Ectodermal cell (in vitro differentiated cells): ENCODE data around the gene CDKL2.
"Not testable (repeated sequence)": the region's sequence is repeated elsewhere in the genome, so short reads cannot be mapped to it uniquely, and the experiment has no call there.

Source experiments
- H3K27ac ChIP-seq: 2 replicates; pipeline ENCODE4 v1.7.0; 2013; ENCODE audit warnings: mild to moderate bottlenecking, low read depth, low read length; ENCODE audit not compliant: insufficient read depth, poor library complexity, severe bottlenecking
- H3K27me3 ChIP-seq: 2 replicates; pipeline ENCODE4 v1.7.0; 2013; ENCODE audit warnings: mild to moderate bottlenecking, low read length; ENCODE audit not compliant: insufficient read depth, control insufficient read depth, poor library complexity, severe bottlenecking
- H3K36me3 ChIP-seq: one replicate; pipeline ENCODE4 v1.7.0; 2013; ENCODE audit warnings: low read length; ENCODE audit not compliant: control insufficient read depth, insufficient read depth
- H3K4me1 ChIP-seq: one replicate; pipeline ENCODE4 v1.7.0; 2013; ENCODE audit warnings: low read length; ENCODE audit not compliant: control insufficient read depth, insufficient read depth
- H3K4me3 ChIP-seq: 2 replicates; pipeline ENCODE4 v1.7.0; 2013; ENCODE audit warnings: low read depth, low read length, control low read depth; ENCODE audit not compliant: insufficient read depth
- H3K9me3 ChIP-seq: 2 replicates; pipeline ENCODE4 v1.7.0; 2013; ENCODE audit warnings: mild to moderate bottlenecking, low read length, moderate library complexity; ENCODE audit not compliant: control insufficient read depth
- WGBS, 2 experiments: methylation state at CpG; one replicate each; pipeline ENCODE4 v1.1.7; 2013; ENCODE audit warnings: missing lambda C conversion rate in 2 of 2; 5-methylcytosine and 5-hydroxymethylcytosine counted together

The CDKL2 gene

GRCh38 chr4:75667636-75668035 lies 37.3 kb upstream of the CDKL2 start:
- not testable (repeated sequence) for H3K9me3 ChIP-seq, H3K4me3 ChIP-seq, H3K27me3 ChIP-seq, H3K36me3 ChIP-seq, H3K27ac ChIP-seq
- 85 to 87% methylated on average over 7 of the region's 7 CpGs for WGBS, 2 experiments
- H3K4me1 ChIP-seq: peaks cover 13% of the 10 kb centered on the region

- no peaks in the 10 kb centered on the region for H3K9me3 ChIP-seq
- H3K27ac ChIP-seq: no peak overlapping the region
- WGBS, 2 experiments: 89 to 92% methylated on average over 2 to 4 of the region's 4 CpGs
- H3K4me3 ChIP-seq: no peak overlapping the region
- no peaks in the 10 kb centered on the region for H3K27me3 ChIP-seq
- no peaks in the 10 kb centered on the region for H3K36me3 ChIP-seq
- peaks cover 8% of the 10 kb centered on the region for H3K4me1 ChIP-seq
Observed at GRCh38 chr4:75666299-75666698, 36.0 kb upstream of the CDKL2 start.

GRCh38 chr4:75664604-75665003 lies 34.3 kb upstream of the CDKL2 start:
- not testable (repeated sequence) for H3K36me3 ChIP-seq, H3K27ac ChIP-seq, H3K4me1 ChIP-seq, H3K4me3 ChIP-seq, H3K27me3 ChIP-seq, H3K9me3 ChIP-seq
- 92 to 93% methylated on average over 3 of the region's 3 CpGs for WGBS, 2 experiments

- Histone ChIP-seq H3K36me3 (peaks cover 8% of the 10 kb centered on the region), H3K27me3 (no peaks in the 10 kb centered on the region), H3K4me3 (no peak overlapping the region), H3K9me3 (no peaks in the 10 kb centered on the region), H3K27ac (no peak overlapping the region), H3K4me1 (no peaks in the 10 kb centered on the region)
- 84 to 89% methylated on average over 2 of the region's 2 CpGs for WGBS, 2 experiments
Observed at GRCh38 chr4:75662626-75663025, 32.3 kb upstream of the CDKL2 start.

- H3K36me3 ChIP-seq: peaks cover 11% of the 10 kb centered on the region
- no peak overlapping the region for H3K4me3 ChIP-seq
- H3K9me3 ChIP-seq: no peaks in the 10 kb centered on the region
- H3K4me1 ChIP-seq: no peaks in the 10 kb centered on the region
- H3K27me3 ChIP-seq: no peaks in the 10 kb centered on the region
- H3K27ac ChIP-seq: no peak overlapping the region
- 100% methylated on average over 2 of the region's 2 CpGs; no CpG with 5 or more reads in 1 of the 2 experiments for WGBS, 2 experiments
Observed at GRCh38 chr4:75660491-75660890, 30.2 kb upstream of the CDKL2 start.

GRCh38 chr4:75659512-75660031 lies 29.2 kb upstream of the CDKL2 start:
- Histone ChIP-seq H3K9me3 (no peaks in the 10 kb centered on the region), H3K4me1 (no peaks in the 10 kb centered on the region), H3K4me3 (no peak overlapping the region), H3K27me3 (no peaks in the 10 kb centered on the region), H3K27ac (no peak overlapping the region), H3K36me3 (peaks cover 16% of the 10 kb centered on the region)
- WGBS, 2 experiments: 82 to 100% methylated on average over 1 of the region's 1 CpG

- Histone ChIP-seq H3K36me3 (peaks cover 17% of the 10 kb centered on the region), H3K4me1 (no peaks in the 10 kb centered on the region), H3K27me3 (no peaks in the 10 kb centered on the region), H3K27ac (no peak overlapping the region), H3K4me3 (no peak overlapping the region), H3K9me3 (no peaks in the 10 kb centered on the region)
- 97 to 98% methylated on average over 3 to 4 of the region's 4 CpGs for WGBS, 2 experiments
Observed at GRCh38 chr4:75658876-75659275, 28.5 kb upstream of the CDKL2 start.

GRCh38 chr4:75655562-75655961 lies 25.2 kb upstream of the CDKL2 start:
- Histone ChIP-seq H3K9me3 (no peaks in the 10 kb centered on the region), H3K36me3 (peaks cover 30% of the 10 kb centered on the region), H3K27me3 (no peaks in the 10 kb centered on the region), H3K4me1 (no peaks in the 10 kb centered on the region), H3K4me3 (no peak overlapping the region), H3K27ac (no peak overlapping the region)
- 90 to 94% methylated on average over 1 of the region's 2 CpGs for WGBS, 2 experiments

- Histone ChIP-seq H3K4me1 (no peaks in the 10 kb centered on the region), H3K36me3 (peaks cover 30% of the 10 kb centered on the region), H3K27me3 (no peaks in the 10 kb centered on the region), H3K27ac (no peak overlapping the region), H3K9me3 (no peaks in the 10 kb centered on the region), H3K4me3 (no peak overlapping the region)
- WGBS, 2 experiments: 97 to 100% methylated on average over 1 of the region's 1 CpG
Observed at GRCh38 chr4:75654905-75655304, 24.6 kb upstream of the CDKL2 start.

- no peak overlapping the region for H3K4me3 ChIP-seq
- H3K9me3 ChIP-seq: no peaks in the 10 kb centered on the region
- peaks cover 30% of the 10 kb centered on the region for H3K36me3 ChIP-seq
- no peak overlapping the region for H3K27ac ChIP-seq
- H3K4me1 ChIP-seq: no peaks in the 10 kb centered on the region
- H3K27me3 ChIP-seq: no peaks in the 10 kb centered on the region
- 86% methylated on average over 1 of the region's 2 CpGs; no CpG with 5 or more reads in 1 of the 2 experiments for WGBS, 2 experiments
Observed at GRCh38 chr4:75653845-75654503, 23.6 kb upstream of the CDKL2 start.
